ENCODE results near the gene RHOH.
A peak's percentile ranks its signal among the peaks of the same experiment; 100 is the strongest.

RHOH gene

DNA sequence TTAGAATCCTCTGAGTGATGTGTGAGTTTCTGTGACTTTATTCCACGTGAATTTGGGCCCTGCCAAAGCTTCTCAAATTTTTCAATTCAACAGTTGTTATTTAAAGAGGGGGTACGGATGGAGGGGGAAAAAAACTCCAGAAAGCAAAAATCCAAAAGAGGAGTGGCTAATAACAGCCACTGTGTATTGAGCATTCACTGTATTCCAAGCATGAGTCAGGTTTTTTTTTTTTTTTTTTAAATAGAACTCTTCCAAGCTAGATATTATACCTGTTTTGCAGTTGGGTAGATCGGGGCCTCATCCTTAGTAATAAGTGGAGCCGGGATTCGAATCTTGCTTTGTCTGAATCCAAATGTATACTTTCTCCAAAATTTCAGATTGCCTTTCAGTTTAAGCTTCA is 6.4 kb upstream of the RHOH start:
- no peak for DNase-seq

GRCh38 chr4:40190880-40191815 is 5.7 kb upstream of the RHOH start:
- no peak for DNase-seq

- DNase-seq: no peak
Measured at GRCh38 chr4:40192114-40193015, 4.5 kb upstream of the RHOH start.

- DNase-seq: no peak
Measured at GRCh38 chr4:40193016-40193571, 3.7 kb upstream of the RHOH start.

DNA sequence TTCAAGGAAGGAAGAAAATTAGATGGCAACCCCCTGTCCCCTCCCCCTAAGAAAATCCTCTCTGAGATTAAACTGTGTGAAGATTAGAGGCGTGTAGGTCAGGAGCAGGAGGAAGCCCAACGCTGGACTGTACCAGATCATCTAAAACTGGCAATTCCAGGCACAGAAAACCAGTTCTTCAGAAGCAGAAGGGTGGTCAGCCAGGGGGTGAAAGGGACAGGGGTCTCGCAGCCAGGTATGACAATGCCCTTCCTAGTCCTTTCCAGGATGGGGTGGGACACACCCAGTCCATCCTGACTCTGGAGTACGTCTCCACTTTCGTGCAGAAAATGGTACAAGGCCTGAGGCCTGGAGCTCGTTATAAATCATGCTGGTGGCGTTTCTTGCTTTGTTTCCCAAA is 3.3 kb upstream of the RHOH start:
- DNase-seq: no peak

DNA sequence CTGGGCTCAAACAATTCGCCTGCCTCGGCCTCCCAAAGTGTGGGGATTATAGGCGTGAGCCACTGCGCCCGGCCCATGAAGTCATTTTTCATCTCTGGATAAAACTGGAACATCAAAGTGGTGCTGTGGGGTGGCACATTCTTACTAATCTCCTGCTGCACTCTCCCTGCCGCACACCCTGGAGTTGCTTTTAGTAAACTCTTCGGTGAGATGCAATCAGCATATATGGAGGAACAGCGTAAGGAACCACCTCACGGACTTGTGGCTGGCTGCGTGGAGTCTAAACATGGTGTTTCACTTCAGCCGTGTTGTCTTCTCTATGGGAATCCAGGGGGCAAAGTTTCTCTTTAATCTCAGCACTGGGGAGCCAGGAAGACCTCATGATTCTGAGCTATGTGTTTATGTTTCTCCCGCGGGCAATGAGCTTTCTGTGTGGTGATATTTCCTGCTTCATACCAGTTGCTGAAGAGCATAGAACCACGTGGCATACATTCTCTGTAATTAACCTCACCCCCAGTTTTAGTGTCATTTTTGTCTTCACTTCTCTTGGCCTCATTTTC is 2.1 kb upstream of the RHOH start:
- DNase-seq: no peak

DNA sequence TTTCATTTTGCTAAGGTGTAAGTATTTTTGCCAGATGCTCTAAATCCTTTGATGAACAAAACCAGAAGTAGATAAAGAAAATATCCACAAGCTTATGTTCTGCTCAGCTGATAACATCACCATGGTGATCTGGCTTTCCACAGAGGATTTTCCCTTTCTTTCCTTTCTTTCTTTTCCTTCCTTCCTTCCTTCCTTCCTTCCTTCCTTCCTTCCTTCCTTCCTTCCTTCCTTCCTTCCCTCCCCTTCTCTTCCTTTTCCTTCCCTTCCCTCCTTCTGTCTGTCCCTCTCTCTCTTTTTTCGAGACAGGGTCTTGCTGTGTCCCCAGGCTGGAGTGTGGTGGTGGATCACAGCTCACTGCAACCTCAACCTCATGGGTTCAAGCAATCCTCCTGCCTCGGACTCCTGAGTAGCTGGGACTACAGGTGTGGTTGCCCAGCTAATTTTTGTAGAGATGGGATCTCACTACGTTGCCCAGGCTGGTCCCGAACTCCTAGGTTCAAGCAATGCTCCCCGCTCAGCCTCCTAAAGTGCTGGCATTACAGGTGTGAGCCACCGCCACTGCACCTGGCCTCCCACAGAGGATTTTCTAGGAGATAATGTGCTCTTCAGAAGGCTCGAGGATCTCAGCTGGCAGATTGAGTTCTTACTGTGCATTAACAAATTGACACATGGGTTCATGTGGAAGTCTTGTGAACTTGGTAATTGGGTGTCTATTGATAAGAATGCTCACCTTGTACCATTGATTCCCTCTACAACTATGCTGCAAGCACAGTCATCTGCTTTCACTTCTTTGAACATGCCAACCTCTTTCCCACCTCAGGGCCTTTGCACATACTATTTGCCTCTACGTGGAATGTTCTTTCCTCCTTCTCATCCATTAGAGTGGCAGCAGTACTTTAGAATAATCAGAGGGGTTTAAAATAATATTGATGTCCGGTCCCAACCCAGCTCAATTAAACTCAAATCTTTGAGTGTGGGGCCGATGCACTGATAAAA is 1.4 kb upstream of the RHOH start:
- DNase-seq: no peak

DNA sequence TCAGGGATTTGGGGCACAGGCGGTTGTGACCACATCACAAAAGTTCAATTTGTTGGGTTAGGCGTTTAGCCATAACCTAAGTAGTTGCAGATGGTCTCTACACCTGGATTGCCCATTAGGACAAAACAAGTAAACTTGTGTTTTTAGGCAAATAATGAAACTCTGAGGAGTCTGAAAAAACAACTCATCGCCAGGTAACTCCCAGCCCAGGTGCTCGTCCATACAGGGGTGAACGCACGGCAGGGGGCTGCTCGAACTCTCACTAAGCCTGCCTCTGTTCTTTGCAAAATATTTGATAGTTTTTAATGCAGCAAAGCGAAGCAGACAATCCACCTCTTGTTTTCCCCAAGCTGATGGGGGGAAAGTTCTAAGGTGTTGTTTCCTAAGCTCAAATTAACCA is 559 bp upstream of the RHOH start:
- DNase-seq: no peak

DNA sequence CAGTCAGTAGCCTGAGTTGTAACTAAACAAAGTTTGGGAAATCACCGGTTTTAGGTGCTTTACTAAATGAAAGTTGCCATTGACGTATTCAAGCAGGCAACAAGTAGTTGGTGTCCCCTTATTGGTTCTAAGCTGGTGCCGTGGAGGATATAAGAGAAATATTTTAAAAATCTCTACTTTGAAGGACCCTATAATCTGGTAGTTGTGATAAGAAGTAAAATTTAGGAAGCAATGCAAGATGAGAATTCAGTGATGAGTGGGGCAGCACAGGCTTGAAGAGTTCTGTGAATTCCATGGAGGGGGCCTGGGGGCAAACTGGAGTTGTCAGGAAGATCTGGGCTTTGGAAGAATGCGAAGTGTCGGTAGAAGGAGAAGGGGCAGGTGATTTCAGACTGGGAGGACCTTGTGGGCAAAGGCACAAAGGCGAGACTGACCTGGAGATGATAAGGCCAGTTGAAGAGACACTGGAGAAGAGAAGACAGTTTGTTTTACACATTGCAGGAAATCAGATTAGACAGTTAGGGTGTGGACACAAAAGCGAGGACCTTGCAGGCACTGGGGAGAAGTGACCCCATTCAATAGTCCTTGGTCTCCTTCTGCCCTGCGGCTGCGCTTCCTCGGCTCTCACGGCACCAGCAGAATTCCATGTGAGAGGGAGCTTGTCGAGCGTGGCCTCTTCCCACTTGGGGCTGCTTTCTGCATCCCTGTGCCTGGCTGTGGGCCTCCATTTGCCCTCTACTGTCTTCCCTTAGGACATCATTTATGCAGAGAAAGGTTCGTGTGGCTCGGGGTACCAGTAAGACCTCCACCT is 1.3 kb downstream of the RHOH start:
- DNase-seq: no peak

DNA sequence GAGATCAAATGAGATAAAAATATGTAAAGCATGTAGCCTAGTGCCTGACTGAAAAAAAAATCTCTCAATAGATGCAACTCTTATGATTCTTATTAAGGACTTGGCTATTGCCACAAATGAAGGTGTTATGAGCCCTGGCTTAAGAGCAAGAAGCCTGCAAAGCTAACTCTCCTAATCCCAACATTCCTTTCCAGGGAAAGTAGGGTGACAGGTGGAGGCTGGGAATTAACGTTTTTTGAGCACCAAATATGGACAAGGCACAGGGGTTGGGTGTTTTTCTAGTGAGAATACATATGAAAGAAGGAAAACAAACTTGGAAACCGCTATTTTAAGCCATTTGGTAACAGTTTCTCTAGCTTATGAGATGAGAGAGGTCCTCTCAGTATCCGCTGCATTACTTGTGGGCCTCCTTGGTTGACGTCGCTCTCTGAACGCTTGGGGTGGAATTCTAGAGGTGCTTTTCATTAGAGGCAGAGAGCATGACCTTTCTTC is 2.4 kb downstream of the RHOH start:
- DNase-seq: no peak

GRCh38 chr4:40199999-40200874 is 3.4 kb downstream of the RHOH start:
- DNase-seq: peak; percentile 19

DNA sequence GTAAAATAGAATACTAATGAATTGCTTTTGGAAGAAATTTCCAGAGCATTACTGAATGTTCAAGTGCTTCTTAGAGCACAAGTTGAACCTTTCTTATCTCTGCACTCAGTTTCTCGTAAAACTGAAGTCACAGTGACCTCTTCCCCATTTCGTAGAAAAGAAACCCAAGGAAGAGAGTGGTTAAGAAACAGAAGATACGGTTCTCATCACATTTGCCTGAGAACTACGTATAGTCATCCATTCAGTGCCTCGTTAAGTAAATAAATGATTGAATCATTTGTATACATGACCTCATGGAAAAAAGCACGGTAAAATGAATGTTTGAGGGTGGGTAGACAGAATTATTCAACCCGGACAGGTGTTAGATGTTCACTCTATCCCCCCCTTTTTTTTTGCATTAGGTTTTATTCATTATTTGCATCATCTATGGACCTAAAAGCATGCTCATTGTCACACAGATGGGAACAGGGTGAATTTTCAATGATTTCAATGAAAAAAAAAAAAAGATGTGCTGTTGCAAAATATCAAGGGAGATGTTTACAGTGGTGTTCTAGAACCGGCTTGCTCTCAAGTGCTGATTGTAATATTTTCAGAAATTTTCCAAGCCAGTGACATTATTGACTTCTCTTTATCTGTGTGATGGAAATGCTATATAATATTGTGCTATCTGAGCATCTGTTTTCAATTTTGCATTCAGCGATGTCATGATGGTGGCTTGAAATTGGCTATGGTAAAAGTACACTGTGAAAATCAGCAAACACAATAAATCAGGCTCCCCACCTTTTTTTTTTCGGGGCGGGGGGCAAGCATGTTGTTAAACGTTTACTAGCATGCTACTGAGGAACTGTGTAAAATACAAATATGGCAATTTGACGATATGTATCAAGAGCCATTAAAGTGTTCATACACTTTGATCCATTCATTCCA is 4.3 kb downstream of the RHOH start:
- peak; percentile 77 for DNase-seq

GRCh38 chr4:40201898-40202297 is 5.1 kb downstream of the RHOH start:
- DNase-seq: no peak

GRCh38 chr4:40202474-40202873 is 5.6 kb downstream of the RHOH start:
- DNase-seq: no peak

DNA sequence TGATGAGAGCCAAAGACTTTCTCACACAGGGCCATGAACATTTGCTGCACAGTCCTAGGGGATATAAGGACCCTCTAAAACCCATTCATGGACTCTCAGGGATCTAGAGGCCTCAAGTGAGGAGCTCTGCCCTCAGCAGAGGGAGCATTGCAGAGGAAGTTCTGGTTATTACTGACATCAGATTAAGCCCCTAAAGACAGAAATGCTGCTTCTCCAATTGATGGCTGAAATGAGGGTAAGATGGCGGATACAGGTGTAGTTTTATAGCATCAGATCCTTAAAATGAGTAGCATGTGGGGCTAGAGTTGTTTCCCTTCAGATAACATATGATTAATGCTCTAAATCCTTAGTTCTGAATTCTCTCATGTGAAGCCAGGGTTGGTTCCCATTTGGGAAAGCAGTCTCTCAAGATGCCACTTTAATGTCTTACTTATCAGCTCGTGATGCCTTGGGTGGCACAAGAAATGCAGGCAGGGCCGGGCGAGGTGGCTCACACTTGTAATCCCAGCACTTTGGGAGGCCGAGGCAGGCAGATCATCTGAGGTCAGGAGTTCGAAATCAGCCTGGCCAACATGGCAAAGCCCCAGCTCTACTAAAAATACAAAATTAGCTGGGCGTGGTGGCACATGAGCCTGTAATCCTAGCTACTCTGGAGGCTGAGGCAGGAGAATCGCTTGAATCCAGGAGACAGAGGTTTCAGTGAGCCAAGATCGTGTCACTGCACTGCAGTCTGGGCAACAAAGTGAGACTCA is 7.9 kb downstream of the RHOH start:
- DNase-seq: no peak

GRCh38 chr4:40205259-40206198 is 8.7 kb downstream of the RHOH start:
- peak; percentile 16 for DNase-seq

- DNase-seq: no peak
Measured at GRCh38 chr4:40206426-40206825, 9.6 kb downstream of the RHOH start.

All from SIG-M5 (cell line).